GM12872 (cell line): ENCODE results near the gene MDK.

ENCODE experiments used
- CTCF ChIP-seq: IDR thresholded peaks from 3 replicates; pipeline ENCODE4 v1.5.1; 2011; ENCODE audit warnings: low read depth, mild to moderate bottlenecking, low read length, moderate library complexity; ENCODE audit not compliant: insufficient read depth

MDK gene

GRCh38 chr11:46389450-46390330, 8.2 kb downstream of the MDK start:
- TF ChIP-seq CTCF, result peak; percentile 81

- no peak for TF ChIP-seq CTCF
Observed at GRCh38 chr11:46390331-46391171, 9.1 kb downstream of the MDK start.

- no peak for TF ChIP-seq CTCF
Observed at GRCh38 chr11:46391186-46391577, 9.7 kb downstream of the MDK start.

- peak; percentile 22; the same call in 1 of the 3 replicates for TF ChIP-seq CTCF
Observed at GRCh38 chr11:46391578-46392420, 10.3 kb downstream of the MDK start, which contains the start of gene CHRM4. CHRM4 (minus strand) TSS chr11:46391776; CDS start chr11:46386557, 5,219 bp downstream.

GRCh38 chr11:46392421-46393230, 11.2 kb downstream of the MDK start:
- TF ChIP-seq CTCF, result no peak

GRCh38 chr11:46393231-46393616, 11.8 kb downstream of the MDK start:
- no peak for TF ChIP-seq CTCF
